Measurements from ENCODE around the gene ERC1.

ERC1 gene

DNA sequence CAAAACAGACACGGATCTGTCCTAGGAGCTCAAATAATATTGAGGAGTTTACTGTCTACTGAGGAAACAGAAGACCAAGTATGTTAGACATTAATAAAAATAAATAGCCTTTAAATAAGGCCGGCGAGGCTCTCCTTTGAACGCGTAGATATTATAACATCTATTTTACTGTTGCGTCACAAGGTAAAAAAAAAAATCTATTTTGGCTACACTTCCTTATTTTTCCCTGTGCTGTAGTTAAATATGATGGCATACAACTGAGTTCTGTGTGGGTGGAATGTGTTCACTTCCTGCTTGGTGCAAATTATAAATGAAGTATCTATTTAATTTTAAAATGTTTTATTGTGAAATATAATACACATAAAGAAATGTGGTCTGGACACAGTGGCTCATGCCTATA, 24.3 kb upstream of the ERC1 start:
- Histone ChIP-seq H3K79me2 (ENCODE audit: insufficient read depth, low read length) (no peaks in the 10 kb centered on the region), H3K4me3 (ENCODE audit: low read depth, low read length, poor library complexity, severe bottlenecking) (no peak overlapping the region), H3F3A (ENCODE audit: insufficient read depth, low read length) (no peaks in the 10 kb centered on the region), H3K9me2 (ENCODE audit: low read depth, low read length) (no peaks in the 10 kb centered on the region), H3K9me3 (ENCODE audit: low read length) (no peaks in the 10 kb centered on the region), H4K20me1 (ENCODE audit: insufficient read depth, low read length) (no peaks in the 10 kb centered on the region), H3K4me2 (ENCODE audit: low read length) (no peak overlapping the region), H3K9ac (ENCODE audit: low read length) (no peak overlapping the region), H3K36me3 (ENCODE audit: insufficient read depth, low read length) (no peaks in the 10 kb centered on the region), H3K27ac (ENCODE audit: low read depth, low read length, poor library complexity, severe bottlenecking) (no peak overlapping the region), H2AFZ (ENCODE audit: low read length) (no peak overlapping the region), H3K4me1 (ENCODE audit: insufficient read depth, low read length, severe bottlenecking) (no peaks in the 10 kb centered on the region), H3K27me3 (ENCODE audit: insufficient read depth, low read length) (no peaks in the 10 kb centered on the region)
- TF ChIP-seq, protein P1, sequence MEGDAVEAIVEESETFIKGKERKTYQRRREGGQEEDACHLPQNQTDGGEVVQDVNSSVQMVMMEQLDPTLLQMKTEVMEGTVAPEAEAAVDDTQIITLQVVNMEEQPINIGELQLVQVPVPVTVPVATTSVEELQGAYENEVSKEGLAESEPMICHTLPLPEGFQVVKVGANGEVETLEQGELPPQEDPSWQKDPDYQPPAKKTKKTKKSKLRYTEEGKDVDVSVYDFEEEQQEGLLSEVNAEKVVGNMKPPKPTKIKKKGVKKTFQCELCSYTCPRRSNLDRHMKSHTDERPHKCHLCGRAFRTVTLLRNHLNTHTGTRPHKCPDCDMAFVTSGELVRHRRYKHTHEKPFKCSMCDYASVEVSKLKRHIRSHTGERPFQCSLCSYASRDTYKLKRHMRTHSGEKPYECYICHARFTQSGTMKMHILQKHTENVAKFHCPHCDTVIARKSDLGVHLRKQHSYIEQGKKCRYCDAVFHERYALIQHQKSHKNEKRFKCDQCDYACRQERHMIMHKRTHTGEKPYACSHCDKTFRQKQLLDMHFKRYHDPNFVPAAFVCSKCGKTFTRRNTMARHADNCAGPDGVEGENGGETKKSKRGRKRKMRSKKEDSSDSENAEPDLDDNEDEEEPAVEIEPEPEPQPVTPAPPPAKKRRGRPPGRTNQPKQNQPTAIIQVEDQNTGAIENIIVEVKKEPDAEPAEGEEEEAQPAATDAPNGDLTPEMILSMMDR (IDR thresholded peaks at IDR 0.05; ENCODE audit: low read length), result no peak
- no peak for TF ChIP-seq EZH2 (IDR thresholded peaks at IDR 0.05; ENCODE audit: borderline replicate concordance, low read length)

DNA sequence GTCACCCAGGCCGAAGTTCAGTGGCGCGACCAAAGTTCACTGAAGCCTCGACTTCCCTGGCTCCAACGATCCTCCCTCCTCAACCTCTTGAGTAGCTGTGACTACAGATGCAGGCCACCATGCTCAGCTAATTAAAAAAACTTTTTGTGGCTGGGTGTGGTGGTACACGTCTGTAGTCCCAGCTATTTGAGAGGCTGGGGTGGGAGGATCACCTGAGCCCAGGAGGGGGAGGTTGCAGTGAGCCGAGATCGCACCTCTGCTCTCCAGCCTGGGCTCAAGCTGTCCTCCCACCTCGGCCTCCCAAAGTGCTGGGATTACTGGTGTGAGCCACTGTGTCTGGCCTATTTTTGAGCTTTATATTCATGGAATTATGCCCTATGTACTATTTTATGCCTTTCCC, 23.4 kb upstream of the ERC1 start:
- Histone ChIP-seq H3K79me2 (ENCODE audit: insufficient read depth, low read length) (no peaks in the 10 kb centered on the region), H3K9me3 (ENCODE audit: low read length) (no peaks in the 10 kb centered on the region), H3F3A (ENCODE audit: insufficient read depth, low read length) (no peaks in the 10 kb centered on the region), H3K27me3 (ENCODE audit: insufficient read depth, low read length) (no peaks in the 10 kb centered on the region), H4K20me1 (ENCODE audit: insufficient read depth, low read length) (no peaks in the 10 kb centered on the region), H2AFZ (ENCODE audit: low read length) (no peak overlapping the region), H3K4me3 (ENCODE audit: low read depth, low read length, poor library complexity, severe bottlenecking) (no peak overlapping the region), H3K4me2 (ENCODE audit: low read length) (no peak overlapping the region), H3K36me3 (ENCODE audit: insufficient read depth, low read length) (no peaks in the 10 kb centered on the region), H3K27ac (ENCODE audit: low read depth, low read length, poor library complexity, severe bottlenecking) (no peak overlapping the region), H3K4me1 (ENCODE audit: insufficient read depth, low read length, severe bottlenecking) (no peaks in the 10 kb centered on the region), H3K9ac (ENCODE audit: low read length) (no peak overlapping the region), H3K9me2 (ENCODE audit: low read depth, low read length) (no peaks in the 10 kb centered on the region)
- TF ChIP-seq, protein P1 (IDR thresholded peaks at IDR 0.05; ENCODE audit: low read length), result no peak
- no peak for TF ChIP-seq EZH2 (IDR thresholded peaks at IDR 0.05; ENCODE audit: borderline replicate concordance, low read length)

DNA sequence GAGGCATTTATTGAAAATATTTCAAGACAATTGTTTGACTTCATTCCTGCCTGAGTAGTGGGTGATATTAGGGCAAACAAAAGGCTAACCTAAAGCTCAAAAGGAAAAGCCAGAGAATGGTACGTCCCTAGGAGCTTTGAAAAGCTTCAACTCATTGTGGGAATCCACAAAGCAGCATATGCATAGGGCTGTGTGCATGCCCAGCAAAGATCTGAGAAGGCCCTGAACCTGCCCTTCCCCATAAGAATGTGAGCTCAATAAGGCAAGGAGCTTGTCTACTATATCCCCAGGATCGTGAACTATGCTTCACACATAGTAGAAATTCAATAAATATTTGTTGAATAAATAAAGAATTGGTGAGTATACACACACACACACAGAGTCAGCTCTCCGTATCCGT, 22.5 kb upstream of the ERC1 start:
- Histone ChIP-seq H3K27ac (ENCODE audit: low read depth, low read length, poor library complexity, severe bottlenecking) (no peak overlapping the region), H3F3A (ENCODE audit: insufficient read depth, low read length) (no peaks in the 10 kb centered on the region), H3K4me2 (ENCODE audit: low read length) (no peak overlapping the region), H3K9ac (ENCODE audit: low read length) (no peak overlapping the region), H3K4me1 (ENCODE audit: insufficient read depth, low read length, severe bottlenecking) (no peaks in the 10 kb centered on the region), H3K27me3 (ENCODE audit: insufficient read depth, low read length) (no peaks in the 10 kb centered on the region), H2AFZ (ENCODE audit: low read length) (no peak overlapping the region), H3K9me3 (ENCODE audit: low read length) (no peaks in the 10 kb centered on the region), H3K9me2 (ENCODE audit: low read depth, low read length) (no peaks in the 10 kb centered on the region), H3K36me3 (ENCODE audit: insufficient read depth, low read length) (no peaks in the 10 kb centered on the region), H3K4me3 (ENCODE audit: low read depth, low read length, poor library complexity, severe bottlenecking) (no peak overlapping the region), H3K79me2 (ENCODE audit: insufficient read depth, low read length) (no peaks in the 10 kb centered on the region), H4K20me1 (ENCODE audit: insufficient read depth, low read length) (no peaks in the 10 kb centered on the region)
- no peak for TF ChIP-seq EZH2 (IDR thresholded peaks at IDR 0.05; ENCODE audit: borderline replicate concordance, low read length)
- TF ChIP-seq, protein P1 (IDR thresholded peaks at IDR 0.05; ENCODE audit: low read length), result no peak

Data from OCI-LY1 (cell line).